Activated T-cell treated with anti-CD3 and anti-CD28 coated beads for 1 hour (primary cell): ENCODE results near the gene SWSAP1.

ENCODE experiments used
- DNase-seq: peaks from one replicate; pipeline ENCODE4 v3.0.0-alpha.2; 2020; ENCODE audit warnings: low read depth

The SWSAP1 gene

GRCh38 chr19:11408591-11408990, 34.1 kb downstream of the SWSAP1 start:
- DNase-seq, result no peak

- DNase-seq, result no peak
These were observed 36.2 kb downstream of the SWSAP1 start for GRCh38 chr19:11410682-11411081.

GRCh38 chr19:11414544-11414943, 40.1 kb downstream of the SWSAP1 start:
- DNase-seq, result no peak

- no peak for DNase-seq
These were observed 42.0 kb downstream of the SWSAP1 start for GRCh38 chr19:11416346-11417052.

- DNase-seq, result no peak
These were observed 43.7 kb downstream of the SWSAP1 start for GRCh38 chr19:11418094-11418548.

GRCh38 chr19:11418549-11419506, 44.4 kb downstream of the SWSAP1 start, which contains the start of gene RGL3:
Gene RGL3 (minus strand): TSS chr19:11419314. CDS start chr19:11419278, 36 bp downstream.
- DNase-seq, result no peak

- no peak for DNase-seq
These were observed 46.2 kb downstream of the SWSAP1 start for GRCh38 chr19:11420429-11421370.

GRCh38 chr19:11421371-11422098, 47.1 kb downstream of the SWSAP1 start:
- no peak for DNase-seq

GRCh38 chr19:11422163-11423065, 47.9 kb downstream of the SWSAP1 start:
- DNase-seq, result peak; percentile 30

- no peak for DNase-seq
These were observed 48.8 kb downstream of the SWSAP1 start for GRCh38 chr19:11423164-11423790.

GRCh38 chr19:11423791-11424181, 49.3 kb downstream of the SWSAP1 start:
- no peak for DNase-seq
